CD8-positive, alpha-beta memory T cell (primary cell): ENCODE data around the gene FARS2. TPM values are rescaled to one million over a fixed set of nuclear protein-coding genes. Genes with fewer than 3 reads are reported as not detected.

Source experiments
- CTCF ChIA-PET: fragments of 350-600 bp; sonication (Branson Sonifier 250); formaldehyde crosslinking; loops from one replicate; lab custom pipeline; 2021; ENCODE audit warnings: antibody characterized with exemption; lab: Charles Lee
- POLR2A ChIA-PET: fragments of 350-600 bp; sonication (Branson Sonifier 250); formaldehyde crosslinking; loops from one replicate; lab custom pipeline; 2021; ENCODE audit warnings: antibody characterized with exemption; lab: Charles Lee
- DNase-seq, 5 donors: peaks; one replicate each; pipeline versions ENCODE4 v3.0.0 to v3.0.0-alpha.2; 2020 to 2022; ENCODE audit warnings: mixed read lengths in 1 of 5
- H3K27ac ChIP-seq: one replicate; pipeline ENCODE4 v1.7.0; 2013; ENCODE audit warnings: low read depth, mild to moderate bottlenecking, low read length, moderate library complexity
- H3K27me3 ChIP-seq: 2 replicates; pipeline ENCODE4 v1.7.0; 2013; ENCODE audit warnings: low read length, mild to moderate bottlenecking; ENCODE audit not compliant: insufficient read depth, poor library complexity, severe bottlenecking
- H3K36me3 ChIP-seq: 2 replicates; pipeline ENCODE4 v1.7.0; 2013; ENCODE audit warnings: mild to moderate bottlenecking, low read length, moderate library complexity; ENCODE audit not compliant: insufficient read depth
- H3K4me1 ChIP-seq: 2 replicates; pipeline ENCODE4 v1.7.0; 2013; ENCODE audit warnings: mild to moderate bottlenecking, low read length, moderate library complexity; ENCODE audit not compliant: insufficient read depth
- H3K4me3 ChIP-seq: 2 replicates; pipeline ENCODE4 v1.7.0; 2013; ENCODE audit warnings: mild to moderate bottlenecking, low read length
- H3K9me3 ChIP-seq: 2 replicates; pipeline ENCODE4 v1.7.0; 2013; ENCODE audit warnings: mild to moderate bottlenecking, low read length
- H3K27ac Mint-ChIP-seq, 8 donors: one replicate each; pipeline ENCODE4 v1.8.0; 2020 to 2021; ENCODE audit warnings: mixed read lengths in 8 of 8, mild to moderate bottlenecking in 6 of 8, inconsistent platforms in 3 of 8, moderate library complexity in 3 of 8
- H3K27me3 Mint-ChIP-seq, 2 donors: one replicate each; pipeline ENCODE4 v1.8.0; 2020 to 2021; ENCODE audit warnings: mixed read lengths in 2 of 2, mild to moderate bottlenecking in 1 of 2, moderate library complexity in 1 of 2
- H3K36me3 Mint-ChIP-seq, 3 donors: one replicate each; pipeline ENCODE4 v1.8.0; 2020 to 2021; ENCODE audit warnings: mixed read lengths in 3 of 3, inconsistent platforms in 1 of 3, mild to moderate bottlenecking in 1 of 3
- H3K4me1 Mint-ChIP-seq, 3 donors: one replicate each; pipeline ENCODE4 v1.8.0; 2020 to 2021; ENCODE audit warnings: mixed read lengths in 3 of 3, inconsistent platforms in 1 of 3, mild to moderate bottlenecking in 1 of 3
- H3K4me3 Mint-ChIP-seq, 7 donors: one replicate each; pipeline ENCODE4 v1.8.0; 2020 to 2021; ENCODE audit warnings: mixed read lengths in 7 of 7, mild to moderate bottlenecking in 6 of 7, moderate library complexity in 4 of 7, inconsistent platforms in 2 of 7
- H3K9me3 Mint-ChIP-seq, 5 donors: one replicate each; pipeline ENCODE4 v1.8.0; 2020 to 2022; ENCODE audit warnings: mixed read lengths in 5 of 5, mild to moderate bottlenecking in 3 of 5, moderate library complexity in 2 of 5, inconsistent platforms in 1 of 5
- polyA plus RNA-seq: library from polyadenylated mRNA; unstranded; fragments of 300-500 nt; fragmentation: Illumina TruSeq; gene quantifications from one replicate; pipeline ENCODE4 v1.2.3, GENCODE V29; 2021
- total RNA-seq, 2 experiments: library from RNA; stranded (reverse); gene quantifications; one replicate each; pipeline ENCODE4 v1.2.3, GENCODE V29; 2021

FARS2 gene
- total and polyA plus RNA-seq, 3 experiments from 2014 or later: 24.5 to 26.0 (median 24.9) TPM

- no peaks in the 10 kb centered on the region for H3K36me3 ChIP-seq
- peaks cover 0 to 10% (median 5%) of the 10 kb centered on the region in 3 donors for H3K36me3 Mint-ChIP-seq
- H3K27ac ChIP-seq: no peak overlapping the region
- no peak overlapping the region for H3K4me3 Mint-ChIP-seq
- H3K4me1 Mint-ChIP-seq: no peaks in the 10 kb centered on the region
- no peak overlapping the region for H3K27ac Mint-ChIP-seq
- no peak overlapping the region for H3K4me3 ChIP-seq
- H3K9me3 ChIP-seq: no peaks in the 10 kb centered on the region
- H3K4me1 ChIP-seq: no peaks in the 10 kb centered on the region
- ChIA-PET POLR2A (no interaction called here), CTCF (interaction anchor here (2.1 kb wide), 1 partner anchor 9 kb away, joined by 5 read pairs; no protein-coding TSS in a partner anchor)
- no peaks in the 10 kb centered on the region for H3K9me3 Mint-ChIP-seq
- H3K27me3 Mint-ChIP-seq: no peaks in the 10 kb centered on the region
- no peaks in the 10 kb centered on the region for H3K27me3 ChIP-seq
- DNase-seq: no peak
Measured at GRCh38 chr6:5737460-5737859, 476.1 kb downstream of the FARS2 start.

GRCh38 chr6:5738211-5738610, 476.9 kb downstream of the FARS2 start:
- H3K4me3 ChIP-seq: no peak overlapping the region
- ChIA-PET POLR2A (no interaction called here), CTCF (interaction anchor here (2.1 kb wide), 1 partner anchor 10 kb away, joined by 5 read pairs; no protein-coding TSS in a partner anchor)
- Mint-ChIP-seq H3K4me1 (no peaks in the 10 kb centered on the region), H3K4me3 (no peak overlapping the region), H3K36me3 (peaks cover 0 to 10% (median 5%) of the 10 kb centered on the region in 3 donors), H3K27me3 (no peaks in the 10 kb centered on the region), H3K9me3 (no peaks in the 10 kb centered on the region), H3K27ac (no peak overlapping the region)
- H3K36me3 ChIP-seq: no peaks in the 10 kb centered on the region
- DNase-seq: no peak
- no peak overlapping the region for H3K27ac ChIP-seq
- no peaks in the 10 kb centered on the region for H3K27me3 ChIP-seq
- H3K4me1 ChIP-seq: no peaks in the 10 kb centered on the region
- no peaks in the 10 kb centered on the region for H3K9me3 ChIP-seq

- no peaks in the 10 kb centered on the region for H3K4me1 ChIP-seq
- CTCF ChIA-PET: no interaction called here
- Mint-ChIP-seq H3K36me3 (peaks cover 5 to 16% (median 9%) of the 10 kb centered on the region in 3 donors), H3K27me3 (no peaks in the 10 kb centered on the region), H3K4me3 (no peak overlapping the region), H3K9me3 (no peaks in the 10 kb centered on the region), H3K27ac (no peak overlapping the region), H3K4me1 (no peaks in the 10 kb centered on the region)
- H3K4me3 ChIP-seq: no peak overlapping the region
- no peaks in the 10 kb centered on the region for H3K27me3 ChIP-seq
- DNase-seq: no peak
- POLR2A ChIA-PET: no interaction called here
- no peaks in the 10 kb centered on the region for H3K9me3 ChIP-seq
- no peaks in the 10 kb centered on the region for H3K36me3 ChIP-seq
- no peak overlapping the region for H3K27ac ChIP-seq
Measured at GRCh38 chr6:5744497-5744896, 483.2 kb downstream of the FARS2 start.

GRCh38 chr6:5745081-5745480, 483.8 kb downstream of the FARS2 start:
- Histone ChIP-seq H3K4me1 (no peaks in the 10 kb centered on the region), H3K27ac (no peak overlapping the region), H3K4me3 (no peak overlapping the region), H3K36me3 (no peaks in the 10 kb centered on the region), H3K27me3 (no peaks in the 10 kb centered on the region), H3K9me3 (no peaks in the 10 kb centered on the region)
- peak overlapping the region in 1 of 8 donors; percentile 75 for H3K27ac Mint-ChIP-seq
- H3K27me3 Mint-ChIP-seq: no peaks in the 10 kb centered on the region
- H3K9me3 Mint-ChIP-seq: no peaks in the 10 kb centered on the region
- ChIA-PET POLR2A (no interaction called here), CTCF (no interaction called here)
- H3K4me3 Mint-ChIP-seq: no peak overlapping the region
- peaks cover 7 to 20% (median 11%) of the 10 kb centered on the region in 3 donors for H3K36me3 Mint-ChIP-seq
- H3K4me1 Mint-ChIP-seq: peaks cover 0 to 3% (median 0%) of the 10 kb centered on the region in 3 donors
- DNase-seq: no peak

- peak overlapping the region in 1 of 8 donors; percentile 30 for H3K27ac Mint-ChIP-seq
Measured at GRCh38 chr6:5746053-5746758, 484.9 kb downstream of the FARS2 start.

GRCh38 chr6:5746759-5747130, 485.4 kb downstream of the FARS2 start:
- H3K4me1 Mint-ChIP-seq: peaks cover 0 to 3% (median 0%) of the 10 kb centered on the region in 3 donors
- no peaks in the 10 kb centered on the region for H3K9me3 ChIP-seq
- CTCF ChIA-PET: no interaction called here
- peaks cover 0 to under 1% (median 0%) of the 10 kb centered on the region in 5 donors for H3K9me3 Mint-ChIP-seq
- H3K36me3 Mint-ChIP-seq: peaks cover 6 to 32% (median 11%) of the 10 kb centered on the region in 3 donors
- H3K36me3 ChIP-seq: no peaks in the 10 kb centered on the region
- H3K4me1 ChIP-seq: no peaks in the 10 kb centered on the region
- DNase-seq: no peak
- POLR2A ChIA-PET: no interaction called here
- no peak overlapping the region for H3K27ac Mint-ChIP-seq
- no peak overlapping the region for H3K4me3 Mint-ChIP-seq
- no peaks in the 10 kb centered on the region for H3K27me3 ChIP-seq
- H3K27me3 Mint-ChIP-seq: no peaks in the 10 kb centered on the region
- no peak overlapping the region for H3K4me3 ChIP-seq
- H3K27ac ChIP-seq: no peak overlapping the region

More at GRCh38 chr6:5746053-5746758, 484.9 kb downstream of the FARS2 start:
- POLR2A ChIA-PET: no interaction called here
- Mint-ChIP-seq H3K4me3 (no peak overlapping the region), H3K9me3 (no peaks in the 10 kb centered on the region), H3K27me3 (no peaks in the 10 kb centered on the region), H3K4me1 (peaks cover 0 to 3% (median 0%) of the 10 kb centered on the region in 3 donors), H3K36me3 (peaks cover 6 to 28% (median 11%) of the 10 kb centered on the region in 3 donors)
- Histone ChIP-seq H3K9me3 (no peaks in the 10 kb centered on the region), H3K27me3 (no peaks in the 10 kb centered on the region), H3K4me1 (no peaks in the 10 kb centered on the region), H3K4me3 (no peak overlapping the region), H3K36me3 (no peaks in the 10 kb centered on the region), H3K27ac (no peak overlapping the region)
- no peak for DNase-seq
- CTCF ChIA-PET: no interaction called here

- Histone ChIP-seq H3K27me3 (no peaks in the 10 kb centered on the region), H3K9me3 (no peaks in the 10 kb centered on the region), H3K4me3 (no peak overlapping the region), H3K4me1 (no peaks in the 10 kb centered on the region), H3K27ac (no peak overlapping the region), H3K36me3 (no peaks in the 10 kb centered on the region)
- Mint-ChIP-seq H3K27me3 (no peaks in the 10 kb centered on the region), H3K4me3 (no peak overlapping the region), H3K4me1 (peaks cover 0 to 3% (median 0%) of the 10 kb centered on the region in 3 donors), H3K27ac (peak overlapping the region in 3 of 8 donors; percentile 29 to 70 (median 48)), H3K9me3 (peaks cover 0 to 5% (median 0%) of the 10 kb centered on the region in 5 donors), H3K36me3 (peaks cover 6 to 38% (median 11%) of the 10 kb centered on the region in 3 donors)
- DNase-seq: no peak
- ChIA-PET POLR2A (no interaction called here), CTCF (no interaction called here)
Measured at GRCh38 chr6:5747379-5747778, 486.1 kb downstream of the FARS2 start.

GRCh38 chr6:5749016-5749650, 487.8 kb downstream of the FARS2 start:
- Mint-ChIP-seq H3K4me3 (no peak overlapping the region), H3K27me3 (no peaks in the 10 kb centered on the region), H3K27ac (no peak overlapping the region), H3K4me1 (peaks cover 0 to 3% (median 0%) of the 10 kb centered on the region in 3 donors), H3K9me3 (peaks cover 10 to 13% (median 12%) of the 10 kb centered on the region in 5 donors), H3K36me3 (peaks cover 14 to 55% (median 14%) of the 10 kb centered on the region in 3 donors)
- Histone ChIP-seq H3K36me3 (no peaks in the 10 kb centered on the region), H3K4me3 (no peak overlapping the region), H3K4me1 (no peaks in the 10 kb centered on the region), H3K9me3 (no peaks in the 10 kb centered on the region), H3K27ac (no peak overlapping the region), H3K27me3 (no peaks in the 10 kb centered on the region)
- POLR2A ChIA-PET: no interaction called here
- CTCF ChIA-PET: no interaction called here
- DNase-seq: no peak
